WI38 (cell line): ENCODE results near the gene ASXL3.

Experiments
- H3K4me3 ChIP-seq: 2 replicates; pipeline ENCODE4 v1.5.1; 2011; ENCODE audit warnings: low read depth, mild to moderate bottlenecking, control low read depth, low read length
- CTCF ChIP-seq: IDR thresholded peaks from 2 replicates; pipeline ENCODE4 v1.5.1; 2012; ENCODE audit warnings: low read depth, mild to moderate bottlenecking, control low read depth, low read length

ASXL3 gene

GRCh38 chr18:33577685-33578517 is at the start of gene ASXL3:
Gene ASXL3 (plus strand): TSS chr18:33578219. CDS start chr18:33578632, 413 bp downstream.
- no peak for TF ChIP-seq CTCF
- H3K4me3 ChIP-seq = peak within 1 kb of the TSS; percentile 52

- no peak for TF ChIP-seq CTCF
- no peak overlapping the region for H3K4me3 ChIP-seq
Measured at GRCh38 chr18:33532978-33533377, 45.0 kb upstream of the ASXL3 start.

GRCh38 chr18:33536904-33537303 is 41.1 kb upstream of the ASXL3 start:
- no peak for TF ChIP-seq CTCF
- H3K4me3 ChIP-seq = no peak overlapping the region

GRCh38 chr18:33538418-33539042 is 39.5 kb upstream of the ASXL3 start:
- H3K4me3 ChIP-seq = no peak overlapping the region
- no peak for TF ChIP-seq CTCF

- H3K4me3 ChIP-seq = no peak overlapping the region
- no peak for TF ChIP-seq CTCF
Measured at GRCh38 chr18:33540392-33540791, 37.6 kb upstream of the ASXL3 start.

GRCh38 chr18:33541316-33541715 is 36.7 kb upstream of the ASXL3 start:
- no peak for TF ChIP-seq CTCF
- H3K4me3 ChIP-seq = no peak overlapping the region

GRCh38 chr18:33556846-33557245 is 21.2 kb upstream of the ASXL3 start:
- TF ChIP-seq CTCF = no peak

More at GRCh38 chr18:33556846-33557245, 21.2 kb upstream of the ASXL3 start:
- no peak overlapping the region for H3K4me3 ChIP-seq
